Thyroid gland (tissue), 4 donors: ENCODE measurements around the gene TNFSF10.

Experiments
- CTCF ChIP-seq, 6 experiments: fragments of 200-600 bp in 3 of 6; fragments of 450-650 bp in 3 of 6; sonication (generic) in 3 of 6; IDR thresholded peaks; one replicate each; pipeline ENCODE4 v1.5.1; 2016 to 2019; ENCODE audit warnings: antibody characterized with exemption in 6 of 6, mild to moderate bottlenecking in 2 of 6, inconsistent platforms in 1 of 6, moderate library complexity in 1 of 6
- POLR2A ChIP-seq, 2 donors: fragments of 450-650 bp; IDR thresholded peaks; one replicate each; pipeline ENCODE4 v1.6.1; 2017; ENCODE audit warnings: antibody characterized with exemption in 2 of 2, mild to moderate bottlenecking in 2 of 2, moderate library complexity in 1 of 2

GRCh38 chr3:172524611-172525010, 1.4 kb upstream of the TNFSF10 start:
- no peak for TF ChIP-seq POLR2A (IDR thresholded peaks at IDR 0.05)
- TF ChIP-seq CTCF (IDR thresholded peaks at IDR 0.05): no peak
